Sigmoid colon (tissue), 7 donors: Measurements from ENCODE around the gene RBM15. TPM values are rescaled to one million over a fixed set of nuclear protein-coding genes. Genes with fewer than 3 reads are reported as not detected.

Experiments used
- DNase-seq: peaks from one replicate; pipeline ENCODE4 v3.0.0-alpha.2; 2019
- H3K27ac ChIP-seq, 4 donors: fragments of 200-600 bp; sonication (generic); one replicate each; pipeline ENCODE4 v1.5.1; 2016 to 2019; ENCODE audit warnings: mild to moderate bottlenecking in 1 of 4
- H3K27me3 ChIP-seq, 3 donors: fragments of 200-600 bp; sonication (generic); one replicate each; pipeline ENCODE4 v1.5.1; 2019; ENCODE audit warnings: mild to moderate bottlenecking in 1 of 3
- H3K36me3 ChIP-seq, 4 donors: fragments of 200-600 bp; sonication (generic); one replicate each; pipeline ENCODE4 v1.5.1; 2016 to 2019
- H3K4me1 ChIP-seq, 4 donors: fragments of 200-600 bp; sonication (generic); one replicate each; pipeline ENCODE4 v1.5.1; 2017 to 2019
- H3K4me3 ChIP-seq, 4 donors: fragments of 200-600 bp; sonication (generic); one replicate each; pipeline ENCODE4 v1.5.1; 2017 to 2019; ENCODE audit warnings: mild to moderate bottlenecking in 2 of 4, moderate library complexity in 1 of 4
- H3K9me3 ChIP-seq, 4 donors: fragments of 200-600 bp in 3 of 4; sonication (generic) in 3 of 4; one replicate each; pipeline versions ENCODE4 v1.5.1 to v1.6.1; 2013 to 2019
- CTCF ChIP-seq, 4 experiments: fragments of 450-650 bp in 3 of 4; fragments of 200-600 bp in 1 of 4; IDR thresholded peaks; one replicate each; pipeline ENCODE4 v1.5.1; 2016 to 2019; ENCODE audit warnings: antibody characterized with exemption in 4 of 4, mild to moderate bottlenecking in 3 of 4, moderate library complexity in 2 of 4
- EP300 ChIP-seq, 4 donors: sonication (generic); formaldehyde crosslinking; IDR thresholded peaks; one replicate each; pipeline ENCODE4 v1.6.1; 2017; ENCODE audit warnings: antibody characterized with exemption in 4 of 4
- POLR2A ChIP-seq, 2 donors: fragments of 450-650 bp; IDR thresholded peaks; one replicate each; pipeline ENCODE4 v1.6.1; 2016; ENCODE audit warnings: antibody characterized with exemption in 2 of 2, mild to moderate bottlenecking in 2 of 2, moderate library complexity in 2 of 2
- POLR2AphosphoS5 ChIP-seq, 4 donors: sonication (generic); formaldehyde crosslinking; IDR thresholded peaks; one replicate each; pipeline ENCODE4 v1.6.1; 2017; ENCODE audit warnings: antibody characterized with exemption in 4 of 4
- WGBS, 2 donors: extraction: QIAGEN DNeasy Blood & Tissue Kit; methylation state at CpG; one replicate each; pipeline ENCODE4 v1.1.7; 2013; 5-methylcytosine and 5-hydroxymethylcytosine counted together
- intact Hi-C: fragments of 100-400 bp; cut with DNase I; formaldehyde crosslinking; loops from one replicate; pipeline ENCODE4 v1.15.1; 2023
- polyA plus RNA-seq, 3 donors: library from polyadenylated mRNA; stranded (reverse); fragments of 200-250 nt; gene quantifications; one replicate each; pipeline ENCODE4 v1.2.3, GENCODE V29; 2013
- total RNA-seq, 4 donors: library from RNA; depleted of rRNA; stranded (reverse); fragments of >200 nt; gene quantifications; one replicate each; pipeline ENCODE4 v1.1.0, GENCODE V29; 2016
- donor health status: healthy with polysubstance abuse.
- donor health status: Bipolar disorder and iron deficiency.
- donor health status: healthy.

RBM15 gene
- total and polyA plus RNA-seq, 7 donors = 1.8 to 32.1 (median 23.2) TPM

GRCh38 chr1:110338309-110338885 is 780 bp upstream of the RBM15 start:
- H3K27me3 ChIP-seq = no peaks in the 10 kb centered on the region

GRCh38 chr1:110339407-110340206 is 430 bp downstream of the RBM15 start:
- WGBS, 2 donors = 0% methylated on average over 77 of the region's 77 CpGs
- H3K27me3 ChIP-seq = no peaks in the 10 kb centered on the region
- intact Hi-C loops = loop anchor here (1.0 to 5.0 kb wide), 2 partner anchors 48 to 68 kb away; partner anchors contain the start of gene LAMTOR5
- H3K4me3 ChIP-seq = peak overlapping the region; percentile 67 to 95 (median 77)
- TF ChIP-seq EP300 (IDR thresholded peaks at IDR 0.05) = no peak
- peak; percentile 86 to 91 for TF ChIP-seq POLR2A (IDR thresholded peaks at IDR 0.05)
- TF ChIP-seq POLR2AphosphoS5 (IDR thresholded peaks at IDR 0.05) = peak; percentile 92 to 98 (median 95)
- TF ChIP-seq CTCF (IDR thresholded peaks at IDR 0.05) = peak; percentile 60 to 96 (median 89)
- H3K27ac ChIP-seq = peak overlapping the region; percentile 95 to 98 (median 96)
- H3K9me3 ChIP-seq = no peaks in the 10 kb centered on the region
- no peak for DNase-seq
- H3K36me3 ChIP-seq = peaks cover 0 to 17% (median 3%) of the 10 kb centered on the region in 4 donors
- H3K4me1 ChIP-seq = peaks cover 0 to 59% (median 56%) of the 10 kb centered on the region in 4 donors

More at GRCh38 chr1:110338309-110338885, 780 bp upstream of the RBM15 start:
- Histone ChIP-seq H3K27ac (peak overlapping the region; percentile 95 to 98 (median 97)), H3K36me3 (peaks cover 0 to 17% (median 3%) of the 10 kb centered on the region in 4 donors), H3K9me3 (no peaks in the 10 kb centered on the region), H3K4me1 (peaks cover 0 to 47% (median 46%) of the 10 kb centered on the region in 4 donors), H3K4me3 (peak overlapping the region; percentile 65 to 95 (median 77))
- TF ChIP-seq CTCF (IDR thresholded peaks at IDR 0.05) (peak; percentile 52 to 83 (median 68)), POLR2A (IDR thresholded peaks at IDR 0.05) (peak; percentile 46 to 69), EP300 (IDR thresholded peaks at IDR 0.05) (peak in 1 of 4 donors; percentile 21), POLR2AphosphoS5 (IDR thresholded peaks at IDR 0.05) (peak; percentile 40 to 77 (median 68))
- WGBS, 2 donors = 0 to 1% methylated on average over 57 of the region's 57 CpGs
- no peak for DNase-seq
- intact Hi-C loops = no loop called here

- Histone ChIP-seq H3K27ac (peak overlapping the region; percentile 95 to 98 (median 96)), H3K36me3 (peaks cover 0 to 17% (median 3%) of the 10 kb centered on the region in 4 donors), H3K4me1 (peaks cover 0 to 64% (median 57%) of the 10 kb centered on the region in 4 donors), H3K9me3 (no peaks in the 10 kb centered on the region), H3K4me3 (peak overlapping the region; percentile 67 to 95 (median 77)), H3K27me3 (no peaks in the 10 kb centered on the region)
- intact Hi-C loops = loop anchor here (5.0 kb wide), 1 partner anchor 47 kb away; no protein-coding TSS in a partner anchor
- whole genome bisulfite sequencing, 2 donors = 8 to 13% methylated on average over 9 of the region's 9 CpGs
- TF ChIP-seq CTCF (IDR thresholded peaks at IDR 0.05) (no peak), POLR2A (IDR thresholded peaks at IDR 0.05) (no peak)
- DNase-seq = peak; percentile 68
Measured at GRCh38 chr1:110340207-110340468, 961 bp downstream of the RBM15 start.

- DNase-seq = no peak
- Histone ChIP-seq H3K4me1 (peaks cover 0 to 75% (median 58%) of the 10 kb centered on the region in 4 donors), H3K4me3 (peak overlapping the region in 1 of 4 donors; percentile 78), H3K9me3 (no peaks in the 10 kb centered on the region), H3K27ac (no peak overlapping the region), H3K27me3 (no peaks in the 10 kb centered on the region), H3K36me3 (peaks cover 0 to 19% (median 3%) of the 10 kb centered on the region in 4 donors)
- TF ChIP-seq POLR2A (IDR thresholded peaks at IDR 0.05) (no peak), POLR2AphosphoS5 (IDR thresholded peaks at IDR 0.05) (no peak), CTCF (IDR thresholded peaks at IDR 0.05) (no peak), EP300 (IDR thresholded peaks at IDR 0.05) (no peak)
- intact Hi-C loops = loop anchor here (5.0 kb wide), 1 partner anchor 46 kb away; no protein-coding TSS in a partner anchor
- 90 to 92% methylated on average over 27 of the region's 27 CpGs for WGBS, 2 donors
Measured at GRCh38 chr1:110341146-110341871, 2.1 kb downstream of the RBM15 start.
